ENCODE measurements around the gene SIPA1L2.
"Not testable (repeated sequence)": the region's sequence is repeated elsewhere in the genome, so short reads cannot be mapped to it uniquely, and the experiment has no call there.

SIPA1L2 gene

DNA sequence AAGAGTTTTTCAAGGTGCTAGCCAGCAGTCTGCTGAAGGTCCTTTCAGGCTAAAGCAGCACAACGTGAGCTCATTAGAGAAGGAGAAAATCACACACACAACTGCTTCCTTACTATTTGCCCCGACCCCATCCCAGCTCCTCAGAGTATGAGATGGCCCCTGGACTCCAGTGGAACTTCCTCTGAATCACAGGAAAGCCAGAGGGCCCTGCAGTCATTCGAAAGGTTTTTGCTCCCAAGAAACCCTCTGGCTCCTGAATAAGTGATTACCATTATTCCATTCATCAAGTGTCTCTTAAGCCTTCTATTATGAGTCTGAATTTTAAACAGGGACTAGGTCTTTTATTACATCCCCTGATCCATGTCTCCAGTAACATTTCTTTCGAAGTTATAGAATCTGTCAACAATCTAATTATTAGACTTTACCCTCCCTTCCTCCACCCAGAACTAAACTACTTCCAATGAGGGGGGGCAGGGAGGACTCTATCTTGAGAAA, 14.6 kb downstream of the SIPA1L2 start:
- DNase-seq = no peak

DNA sequence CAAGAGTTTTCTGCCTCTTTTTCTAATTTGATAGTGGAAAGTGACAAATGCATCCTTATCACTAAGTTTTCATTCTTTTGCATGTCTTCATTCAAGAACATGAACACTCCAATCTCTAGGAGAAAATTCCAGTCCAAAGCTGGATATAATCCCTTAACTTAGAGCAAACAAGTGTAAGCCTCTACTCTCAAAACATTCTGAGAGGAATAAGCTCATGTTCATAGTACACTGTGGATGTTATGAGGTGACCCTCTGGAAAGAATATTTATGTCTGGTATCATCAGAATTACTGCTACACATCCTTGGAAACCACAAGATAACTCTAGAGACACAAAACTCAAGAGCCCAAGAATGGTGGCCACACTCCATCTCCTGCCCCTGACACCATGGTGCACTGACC, 15.1 kb downstream of the SIPA1L2 start:
- DNase-seq = no peak

DNA sequence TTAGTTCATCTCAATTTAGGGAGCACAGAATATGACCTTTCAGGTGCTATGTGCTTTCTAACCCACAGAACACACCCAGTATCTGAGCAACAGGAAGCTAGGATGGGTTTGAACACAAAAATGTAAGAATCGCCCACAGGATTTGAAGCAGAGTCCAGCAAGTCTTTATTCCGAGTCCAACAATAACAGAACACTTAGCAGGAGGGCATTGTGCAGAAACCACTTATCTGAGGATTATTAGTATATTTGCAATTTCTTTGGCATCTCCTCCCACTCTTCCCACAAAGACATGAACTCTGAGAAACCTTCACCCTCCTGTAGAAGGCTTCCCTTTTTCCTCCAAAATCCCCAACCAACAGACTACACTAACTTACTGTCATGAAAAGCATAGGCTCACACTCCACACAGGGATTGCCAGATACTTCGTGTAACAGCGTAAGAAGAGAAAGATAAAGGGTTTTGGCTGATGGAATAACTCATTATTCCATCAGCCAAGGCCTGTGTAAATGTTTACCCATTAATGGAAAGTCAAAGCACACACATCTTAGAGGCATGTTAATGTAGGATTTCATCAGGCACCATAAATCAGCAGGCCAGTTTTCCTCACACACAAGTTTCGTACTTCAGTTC, 16.1 kb downstream of the SIPA1L2 start:
- DNase-seq = no peak

DNA sequence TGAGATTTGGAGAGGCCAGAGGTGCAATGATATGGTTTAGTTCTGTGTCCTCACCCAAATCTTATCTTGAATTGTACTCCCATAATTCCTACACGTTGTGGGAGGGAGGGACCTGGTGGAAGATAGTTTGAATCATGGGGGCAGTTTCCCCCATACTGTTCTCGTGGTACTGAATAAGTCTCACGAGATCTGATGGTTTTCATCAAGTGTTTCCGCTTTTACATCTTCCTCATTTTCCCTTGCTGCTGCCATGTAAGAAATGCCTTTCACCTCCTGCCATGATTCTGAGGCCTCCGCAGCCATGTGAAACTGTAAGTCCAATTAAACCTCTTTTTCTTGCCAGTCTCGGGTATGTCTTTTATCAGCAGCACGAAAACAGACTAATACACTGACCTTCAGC, 17.1 kb downstream of the SIPA1L2 start:
- DNase-seq = not testable (repeated sequence)

DNA sequence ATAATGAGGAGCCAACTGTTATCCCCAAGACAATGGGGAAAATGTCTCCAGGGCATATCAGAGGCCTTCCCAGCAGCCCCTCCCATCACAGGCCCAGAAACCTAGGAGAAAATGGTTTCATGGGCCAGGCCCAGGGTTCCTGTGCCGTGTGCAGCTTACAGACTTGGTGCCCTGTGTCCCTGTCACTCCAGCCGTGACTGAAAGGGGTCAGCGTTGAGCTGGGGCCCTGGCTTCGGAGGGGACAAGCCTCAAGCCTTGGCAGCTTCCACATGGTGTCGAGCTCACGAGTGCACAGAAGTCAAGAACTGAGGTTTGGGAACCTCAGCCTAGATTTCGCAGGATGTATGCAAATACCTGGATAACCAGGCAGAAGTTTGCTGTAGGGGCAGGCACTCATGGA, 18.1 kb downstream of the SIPA1L2 start:
- DNase-seq = no peak

DNA sequence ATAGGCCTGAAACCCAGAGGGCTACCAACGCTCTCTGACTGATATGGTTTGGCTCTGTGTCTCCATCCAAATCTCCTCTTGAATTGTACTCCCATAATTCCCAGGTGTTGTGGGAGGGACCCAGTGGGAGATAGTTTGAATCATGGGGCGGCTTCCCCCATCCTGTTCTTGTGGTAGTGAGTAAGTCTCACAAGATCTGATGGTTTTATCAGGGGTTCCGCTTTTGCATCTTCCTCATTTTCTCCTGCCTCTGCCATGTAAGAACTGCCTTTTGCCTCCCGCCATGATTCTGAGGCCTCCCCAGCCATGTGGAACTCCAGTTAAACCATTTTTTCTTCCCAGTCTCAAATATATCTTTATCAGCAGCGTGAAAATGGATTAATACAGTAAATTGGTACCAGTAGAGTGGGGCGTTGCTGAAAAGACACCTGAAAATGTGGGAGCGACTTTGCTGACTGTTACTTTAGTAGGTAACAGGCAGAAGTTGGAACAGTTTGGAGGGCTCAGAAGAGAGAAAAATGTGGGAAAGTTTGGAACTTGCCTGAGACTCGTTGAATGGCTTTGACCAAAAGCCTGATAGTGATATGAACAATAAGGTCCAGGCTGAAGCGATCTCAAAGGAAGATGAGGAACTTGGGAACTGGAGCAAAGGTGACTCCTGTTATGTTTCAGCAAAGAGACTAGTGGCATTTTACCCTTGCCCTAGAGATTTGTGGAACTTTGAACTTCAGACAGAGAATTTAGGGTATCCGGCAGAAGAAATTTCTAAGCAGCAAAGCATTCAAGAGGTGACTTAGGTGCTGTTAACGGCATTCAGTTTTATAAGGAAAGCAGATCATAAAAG, 18.8 kb downstream of the SIPA1L2 start:
- DNase-seq = not testable (repeated sequence)

DNA sequence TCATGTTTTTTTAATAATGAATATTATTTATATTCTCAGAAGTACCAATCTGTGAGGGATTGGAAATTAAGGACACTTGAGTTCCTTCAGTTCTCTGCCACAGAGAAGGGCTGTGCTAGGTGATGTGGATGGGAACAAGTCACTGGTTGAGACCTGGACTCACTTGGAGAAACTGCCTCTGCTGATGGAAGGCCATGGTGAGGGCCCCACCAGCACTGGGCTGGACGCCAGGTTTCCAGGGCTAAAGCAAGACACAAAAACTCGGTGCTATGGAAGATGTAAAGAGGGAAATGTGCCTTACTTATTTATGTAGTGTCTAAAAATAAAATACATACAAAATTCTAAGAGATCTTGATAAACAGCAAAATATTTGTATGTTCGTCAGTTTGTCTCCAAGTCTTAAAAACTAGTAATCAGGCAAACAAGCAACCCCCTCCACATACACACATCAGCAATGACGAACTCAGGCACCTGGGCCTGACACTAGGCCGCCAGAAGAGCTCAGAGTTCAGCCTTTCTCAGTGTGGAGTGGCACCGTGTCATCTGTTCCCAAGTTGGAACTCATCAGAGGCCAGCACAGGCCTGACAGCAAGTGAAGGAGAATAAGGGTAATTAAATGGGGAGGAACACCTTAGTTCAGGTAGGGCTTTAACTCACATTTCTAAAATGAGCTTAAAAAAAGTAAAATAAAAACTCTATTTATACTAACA, 19.6 kb downstream of the SIPA1L2 start:
- DNase-seq = no peak

DNA sequence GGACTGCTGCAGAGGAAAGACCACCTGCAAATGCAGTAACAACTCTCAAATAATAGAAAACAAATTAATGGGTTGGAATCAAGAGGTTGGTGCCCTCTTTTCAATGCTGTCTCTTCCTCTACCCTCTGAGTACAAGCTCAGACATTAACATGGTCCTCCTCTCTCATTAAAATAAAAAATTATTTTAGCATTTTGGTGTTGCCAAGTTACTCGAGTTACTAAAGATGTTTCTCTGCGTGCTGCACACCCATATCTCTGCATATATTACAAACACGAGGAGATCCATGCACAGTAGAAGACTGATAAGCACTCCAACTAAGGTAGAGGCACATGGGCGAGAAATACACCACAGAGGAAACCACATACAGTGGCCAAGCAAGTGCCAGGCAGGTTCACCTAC, 21.5 kb downstream of the SIPA1L2 start:
- DNase-seq = no peak

DNA sequence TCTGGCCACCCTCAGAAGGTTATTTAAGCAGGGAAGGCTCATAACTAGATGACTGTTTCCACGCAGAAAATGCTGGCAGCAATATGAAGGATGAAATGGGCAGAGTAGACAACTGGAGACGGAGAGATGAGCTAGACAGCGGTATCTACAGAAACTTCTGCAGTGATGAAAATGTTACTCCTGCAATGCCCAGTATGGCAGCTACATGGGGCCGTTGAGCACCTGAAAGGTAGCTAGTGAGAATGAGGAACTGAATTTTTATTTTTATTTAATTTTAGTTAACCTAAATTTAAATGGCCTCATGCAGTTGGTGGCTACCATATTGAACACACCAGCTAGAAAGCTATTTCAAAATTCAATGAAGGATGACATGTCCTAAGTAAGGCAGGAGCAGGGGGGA, 27.3 kb downstream of the SIPA1L2 start:
- no peak for DNase-seq

DNA sequence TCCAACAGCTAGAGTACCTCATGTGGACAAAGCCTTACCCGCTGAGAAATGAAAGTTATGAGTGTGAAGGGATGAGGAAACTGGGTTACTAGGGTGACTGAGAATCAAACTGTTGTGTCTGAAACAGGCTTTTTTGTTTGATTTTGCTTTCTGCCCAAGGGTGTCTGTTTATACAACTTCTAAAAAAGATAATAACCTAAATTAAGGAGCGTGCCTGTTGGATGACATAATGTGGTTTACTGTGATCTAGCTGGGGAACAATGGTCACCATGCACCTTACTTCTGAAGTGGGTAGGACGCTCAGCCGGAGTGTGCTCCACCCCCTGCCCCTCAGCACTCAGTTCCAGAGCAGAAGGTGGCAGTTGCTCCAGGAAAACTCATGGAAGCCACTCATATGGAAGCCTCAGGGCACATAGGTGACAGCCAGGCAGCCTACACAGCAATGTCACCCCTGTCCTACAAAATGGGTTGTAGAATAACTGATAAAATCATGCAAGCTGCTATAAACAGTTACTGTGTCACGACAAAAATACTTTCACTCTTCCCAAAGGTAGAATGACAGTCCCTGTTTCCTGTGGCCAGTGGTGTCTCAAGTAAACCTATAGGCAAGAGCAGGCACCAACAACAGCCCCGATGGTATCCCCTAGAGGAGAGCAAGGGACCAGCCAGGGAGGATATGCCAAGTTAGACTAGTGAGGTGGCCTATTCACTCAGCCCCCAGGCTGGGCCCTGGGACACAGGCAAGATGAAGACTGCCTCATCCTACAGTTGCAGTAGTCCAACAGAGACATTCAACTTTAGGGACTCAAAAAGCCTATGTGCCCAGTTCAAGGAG, 29.3 kb downstream of the SIPA1L2 start:
- no peak for DNase-seq

DNA sequence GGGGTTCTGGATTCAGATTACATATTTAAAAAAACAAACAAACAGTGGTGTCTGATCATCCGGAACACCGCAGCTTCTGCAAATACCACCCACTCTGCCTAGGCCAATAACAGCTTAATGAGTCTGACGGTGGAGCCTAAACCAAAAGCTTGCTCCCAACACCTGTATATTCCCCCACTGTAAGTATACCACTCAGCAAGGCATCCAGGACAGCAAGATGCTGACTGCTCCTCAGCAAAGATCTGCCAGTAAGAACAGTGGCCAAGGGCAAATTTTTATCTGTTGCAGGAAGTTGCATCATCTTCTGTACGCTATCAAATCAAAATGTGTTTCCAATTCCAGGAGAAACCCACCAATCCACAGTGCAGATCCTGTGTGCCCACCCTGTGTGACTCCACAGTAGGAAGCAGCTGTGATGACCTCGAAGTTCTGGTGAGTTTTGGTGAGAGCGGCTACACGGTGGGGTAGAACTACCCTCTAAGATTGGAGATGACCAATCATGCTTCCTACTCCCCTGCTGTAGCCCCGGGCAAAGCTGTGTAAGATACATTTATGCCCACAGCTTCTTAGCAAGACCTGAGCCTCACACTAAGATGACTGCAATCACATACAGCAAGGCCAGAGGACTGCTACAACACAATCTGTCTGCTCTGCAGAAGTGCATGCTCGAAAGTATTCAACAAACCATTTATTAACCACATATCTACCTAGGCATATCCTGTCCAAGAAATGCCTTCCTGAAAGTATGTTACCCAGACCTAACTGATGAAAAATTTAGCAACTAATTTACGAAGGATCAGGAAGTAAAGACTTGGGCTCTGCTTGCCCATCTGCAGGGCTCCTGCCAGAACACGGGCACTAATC, 30.5 kb downstream of the SIPA1L2 start:
- no peak for DNase-seq

DNA sequence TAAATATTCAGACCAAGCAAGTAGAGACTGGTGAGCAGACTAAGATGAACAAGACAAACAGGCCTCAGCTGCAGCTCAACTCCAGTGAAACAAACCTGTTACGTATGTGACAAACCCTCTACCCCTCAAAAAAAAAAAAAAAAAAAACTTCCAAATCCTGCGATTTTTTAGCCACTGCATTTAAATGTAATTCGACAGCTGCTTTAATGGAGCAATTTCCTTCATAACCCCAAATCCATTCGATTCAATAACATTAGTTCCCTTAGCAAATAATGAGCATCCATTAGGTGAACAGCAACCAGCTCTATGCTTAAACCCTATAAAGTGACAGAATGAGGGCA, 31.1 kb downstream of the SIPA1L2 start:
- DNase-seq = no peak

DNA sequence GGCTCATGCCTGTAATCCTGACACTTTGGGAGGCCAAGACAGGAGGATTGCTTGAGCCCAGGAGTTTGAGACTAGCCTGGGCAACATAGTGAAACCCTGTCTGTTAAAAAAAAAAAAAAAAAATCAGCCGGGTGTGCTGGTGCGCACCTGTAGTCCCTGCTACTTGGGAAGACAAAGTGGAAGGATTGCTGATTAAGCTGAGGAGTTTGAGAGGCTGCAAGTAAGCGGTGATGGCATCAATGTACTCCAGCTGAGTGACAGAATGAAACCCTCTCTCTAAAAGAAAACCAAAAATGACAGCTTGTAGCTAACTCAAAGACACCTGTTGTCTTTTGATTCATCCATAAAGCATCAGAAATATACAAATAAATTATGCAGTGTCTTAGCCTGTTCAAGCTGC, 31.8 kb downstream of the SIPA1L2 start:
- DNase-seq = no peak

DNA sequence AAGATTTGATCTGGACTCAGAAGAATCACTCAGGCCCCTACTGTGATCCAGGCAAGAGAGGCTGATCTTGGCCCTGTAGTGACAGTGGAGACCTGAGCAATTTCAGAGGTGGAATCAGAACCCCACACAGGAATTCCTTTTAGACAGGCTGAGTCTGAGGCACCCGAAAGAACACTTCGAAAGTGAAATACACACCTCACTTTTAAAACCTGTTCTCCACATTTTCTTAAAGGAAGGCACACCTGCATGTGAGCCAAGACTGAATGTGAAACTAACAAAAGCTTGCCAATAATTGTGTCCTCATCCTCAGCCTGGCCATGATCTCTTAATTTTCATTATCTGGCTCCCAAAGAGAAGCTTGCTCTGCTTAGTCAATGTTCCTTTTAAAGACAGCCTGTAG, 32.2 kb downstream of the SIPA1L2 start:
- DNase-seq = no peak

DNA sequence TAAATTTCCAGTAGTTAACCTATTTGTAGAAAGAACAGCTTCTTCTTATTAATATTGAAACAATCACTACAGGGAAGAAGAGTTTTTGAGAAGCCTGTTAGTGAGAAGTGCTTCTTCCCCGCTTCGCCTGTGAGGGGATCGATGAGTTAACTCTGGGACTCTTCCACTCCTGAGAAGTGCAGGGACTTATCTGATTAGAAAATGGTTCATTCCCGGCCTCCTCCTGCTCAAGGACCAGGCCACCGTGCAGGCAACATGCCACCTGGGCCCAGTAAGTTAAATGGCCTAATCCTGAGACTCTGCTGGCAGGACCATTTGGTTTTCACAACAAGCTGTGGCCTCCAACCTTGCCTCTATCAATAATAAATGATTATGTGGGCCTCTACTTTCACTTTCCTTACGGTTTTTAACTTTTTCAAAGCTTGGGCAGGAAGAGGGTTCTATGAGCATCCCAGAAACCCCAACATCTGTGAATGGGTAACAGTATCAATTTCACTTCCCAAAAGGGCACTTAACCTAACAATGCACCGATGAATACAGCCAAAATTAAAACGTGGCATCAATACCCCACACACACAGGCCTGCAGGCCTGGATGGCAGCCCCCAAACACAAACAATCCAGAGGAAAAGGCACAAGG, 33.1 kb downstream of the SIPA1L2 start:
- DNase-seq = no peak

DNA sequence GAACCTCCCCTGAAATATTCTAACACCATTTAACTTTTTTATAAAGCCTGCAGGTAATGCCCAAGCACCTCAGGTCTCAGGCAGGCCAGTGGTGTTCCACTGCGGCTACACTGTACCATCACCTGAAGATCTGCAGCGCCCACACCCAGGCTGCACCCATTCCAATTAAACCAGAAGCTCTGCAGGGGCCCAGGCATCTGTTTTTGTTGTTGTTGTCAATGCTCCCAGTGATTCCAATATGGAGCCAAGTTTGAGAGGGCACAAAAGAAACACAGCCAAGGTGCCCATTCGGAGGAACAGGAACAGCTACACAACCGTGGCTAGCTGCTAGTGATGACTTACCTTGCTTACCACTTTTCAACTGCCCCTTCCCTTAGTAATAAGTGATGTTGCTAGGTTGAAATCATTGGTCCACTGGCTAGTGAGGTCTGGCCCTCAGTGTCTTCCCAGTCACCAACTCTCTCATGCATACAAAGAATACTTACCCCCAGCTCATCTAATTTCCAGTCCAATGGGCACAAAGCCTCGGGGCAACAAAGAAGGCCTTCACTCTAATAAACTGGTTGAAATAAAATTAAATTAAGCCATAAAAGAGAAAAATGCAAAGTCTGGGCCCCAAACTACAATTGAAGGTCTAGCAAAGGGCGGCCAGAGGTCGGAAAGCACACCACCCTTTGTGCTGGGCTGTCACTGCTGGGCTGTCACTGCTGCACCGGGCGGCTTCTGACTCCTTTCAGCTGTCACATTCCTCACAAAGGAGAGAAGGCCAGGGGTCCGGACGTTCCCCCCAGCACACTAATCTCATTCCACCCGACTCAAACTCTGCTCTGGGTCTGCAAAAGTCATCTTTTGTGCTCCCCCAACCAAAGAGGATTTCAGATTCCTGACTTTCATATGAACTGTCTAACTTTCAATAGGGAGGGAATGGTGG, 34.9 kb downstream of the SIPA1L2 start:
- no peak for DNase-seq

DNA sequence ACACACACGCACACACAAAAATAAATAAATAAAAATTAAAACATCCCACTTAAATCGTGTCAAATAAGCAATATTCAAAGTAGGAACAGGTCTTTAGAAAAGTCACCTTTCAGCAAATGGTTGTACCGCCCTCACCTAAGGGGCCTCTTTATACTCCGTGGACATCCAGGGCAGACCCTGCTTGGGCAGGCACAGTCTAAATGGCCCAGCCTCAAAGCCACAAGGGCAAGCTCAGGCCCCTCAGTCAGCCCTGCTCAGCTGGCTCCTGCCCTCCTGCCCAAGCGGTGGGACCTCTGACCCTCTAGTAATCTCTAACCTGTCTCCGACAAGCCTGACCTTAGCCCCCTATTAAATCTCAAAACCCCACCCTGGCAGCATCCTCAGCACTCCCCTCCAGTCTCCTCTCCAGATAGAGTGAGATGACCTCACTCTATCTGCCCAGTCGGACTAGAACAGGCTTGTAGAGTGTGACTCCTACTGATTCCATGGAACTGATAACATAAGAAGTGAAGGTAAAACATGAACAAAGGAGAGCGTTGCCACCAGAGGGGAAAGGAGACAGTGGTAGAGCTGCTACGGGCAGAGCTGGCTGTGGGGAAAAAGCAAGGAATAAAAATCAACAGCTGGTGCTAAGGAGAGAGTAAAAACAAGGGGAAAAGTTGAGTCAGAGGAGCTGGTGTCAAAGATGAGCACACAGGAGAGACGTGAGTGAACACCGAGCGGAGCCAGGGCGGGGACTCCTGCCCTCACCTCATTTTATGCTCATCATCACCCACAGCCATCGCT, 36.0 kb downstream of the SIPA1L2 start:
- DNase-seq = no peak

DNA sequence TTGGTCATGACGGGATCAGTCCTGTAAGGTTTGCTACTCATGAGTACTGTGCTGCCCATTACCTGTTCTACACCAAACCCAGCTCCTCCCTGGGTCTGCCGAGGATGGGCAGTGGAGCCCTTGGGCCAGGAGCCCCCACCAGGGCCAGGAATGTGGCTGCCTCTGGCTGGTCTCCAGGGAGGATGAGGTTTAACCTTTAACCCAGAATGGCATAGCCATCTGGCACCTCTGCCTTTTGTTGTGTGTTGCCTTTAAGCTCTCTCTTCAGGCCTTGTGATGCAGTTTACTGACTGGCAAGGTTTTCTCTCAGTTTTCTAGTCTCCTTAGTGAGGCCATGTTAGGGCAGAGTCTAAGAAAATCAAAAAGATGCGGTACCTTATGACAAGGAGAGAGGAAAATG, 38.6 kb downstream of the SIPA1L2 start:
- DNase-seq = no peak

DNA sequence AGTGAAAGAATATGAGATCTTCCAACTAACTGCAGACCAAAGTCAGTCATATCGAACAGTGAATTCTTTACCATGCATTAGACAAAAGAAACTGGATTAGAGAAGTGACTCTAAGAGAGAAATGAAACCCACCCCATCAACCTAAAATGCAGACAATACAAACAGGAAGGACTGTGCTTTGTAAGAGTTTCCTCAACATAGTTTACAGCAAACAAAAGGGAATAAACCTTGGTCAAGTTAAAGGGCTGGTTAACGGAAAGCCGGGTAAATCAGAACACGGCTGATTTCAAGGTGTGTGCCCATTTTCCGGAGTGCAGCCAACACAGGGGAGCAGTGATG, 39.2 kb downstream of the SIPA1L2 start:
- DNase-seq = no peak
